Measurements from ENCODE around the gene KIAA0319L.

GRCh38 chr1:35589516-35590427 lies 32.6 kb upstream of the KIAA0319L start:
- no peak for TF ChIP-seq CTCF (IDR thresholded peaks at IDR 0.05; ENCODE audit: poor library complexity, severe bottlenecking)
- TF ChIP-seq POLR2AphosphoS5 (IDR thresholded peaks at IDR 0.05), result no peak
- TF ChIP-seq EZH2 (IDR thresholded peaks at IDR 0.05; ENCODE audit: borderline replicate concordance, insufficient read depth, low read length, poor library complexity, severe bottlenecking), result no peak
- no peak for TF ChIP-seq REST (IDR thresholded peaks at IDR 0.05; ENCODE audit: borderline replicate concordance)
- no peak for TF ChIP-seq TAF1 (IDR thresholded peaks at IDR 0.05; ENCODE audit: low read depth)
- no peak for TF ChIP-seq SMC3 (conservative IDR thresholded peaks at IDR 0.05; ENCODE audit: poor library complexity)
- no peak for TF ChIP-seq EP300 (conservative IDR thresholded peaks at IDR 0.05; ENCODE audit: poor library complexity, severe bottlenecking)
